K562 (cell line): Measurements from ENCODE around the gene CARMIL3. TPM values are rescaled to one million over a fixed set of nuclear protein-coding genes. Genes with fewer than 3 reads are reported as not detected.

ENCODE experiments used
- CBFA2T2 ChIP-seq: fragments of 450-650 bp; conservative IDR thresholded peaks from 2 replicates; pipeline ENCODE4 v1.6.1; 2017; ENCODE audit warnings: mild to moderate bottlenecking
- CBX1 ChIP-seq: sonication (generic); IDR thresholded peaks from 2 replicates; pipeline ENCODE4 v1.6.1; 2016; ENCODE audit warnings: antibody characterized with exemption, low read depth, mild to moderate bottlenecking
- CHD4 ChIP-seq: fragments of 200-600 bp; sonication (generic); IDR thresholded peaks from 3 replicates; pipeline ENCODE4 v1.6.1; 2012; ENCODE audit warnings: low read depth, mild to moderate bottlenecking, mixed read lengths, low read length, inconsistent platforms; ENCODE audit not compliant: insufficient read depth, insufficient replicate concordance, poor library complexity, severe bottlenecking
- FOXP1 ChIP-seq: sonication (generic); formaldehyde crosslinking; IDR thresholded peaks from 2 replicates; pipeline ENCODE4 v1.8.0; 2022; ENCODE audit warnings: mild to moderate bottlenecking, missing genetic modification reagents
- HOXB6 ChIP-seq: fragments of 250-450 bp; sonication (Bioruptor Pico); IDR thresholded peaks from 2 replicates; pipeline ENCODE4 v1.5.1; 2022; ENCODE audit warnings: mild to moderate bottlenecking, borderline replicate concordance
- MED1 ChIP-seq: sonication (generic); formaldehyde crosslinking; IDR thresholded peaks from 2 replicates; pipeline ENCODE4 v1.8.1; 2023; ENCODE audit warnings: missing genetic modification reagents, borderline replicate concordance
- MEF2D ChIP-seq: conservative IDR thresholded peaks from 2 replicates; pipeline ENCODE4 v1.6.1; 2016; ENCODE audit warnings: low read depth, missing genetic modification characterization, missing compliant biosample characterization
- PHF21A ChIP-seq: fragments of 450-650 bp; IDR thresholded peaks from 2 replicates; pipeline ENCODE4 v1.6.1; 2017; ENCODE audit warnings: low read depth, borderline replicate concordance
- POU5F1 ChIP-seq: fragments of 150-350 bp; IDR thresholded peaks from 2 replicates; pipeline ENCODE4 v1.6.1; 2014; ENCODE audit warnings: borderline replicate concordance, low read length, low read depth, mild to moderate bottlenecking; ENCODE audit not compliant: partially characterized antibody
- RBM14 ChIP-seq: fragments of 200-400 bp; formaldehyde crosslinking; IDR thresholded peaks from 2 replicates; pipeline ENCODE4 v1.6.1; 2018; ENCODE audit warnings: low read depth, mild to moderate bottlenecking, low read length, moderate library complexity, borderline replicate concordance; ENCODE audit not compliant: insufficient read depth
- RBM25 ChIP-seq: fragments of 200-400 bp; formaldehyde crosslinking; IDR thresholded peaks from 2 replicates; pipeline ENCODE4 v1.6.1; 2018; ENCODE audit warnings: low read length, low read depth, moderate library complexity; ENCODE audit not compliant: severe bottlenecking
- SAFB ChIP-seq: fragments of 200-400 bp; formaldehyde crosslinking; IDR thresholded peaks from 2 replicates; pipeline ENCODE4 v1.6.1; 2017; ENCODE audit warnings: low read depth, low read length, borderline replicate concordance
- SNIP1 ChIP-seq: fragments of 450-650 bp; IDR thresholded peaks from 2 replicates; pipeline ENCODE4 v1.7.1; 2017; ENCODE audit warnings: low read depth, mild to moderate bottlenecking
- STAG1 ChIP-seq: sonication (generic); formaldehyde crosslinking; IDR thresholded peaks from 2 replicates; pipeline ENCODE4 v1.5.0; 2020; ENCODE audit warnings: missing genetic modification reagents, borderline replicate concordance
- TCF15 ChIP-seq: fragments of 250-450 bp; sonication (Bioruptor Pico); IDR thresholded peaks from 2 replicates; pipeline ENCODE4 v1.8.0; 2022; ENCODE audit warnings: moderate library complexity, mild to moderate bottlenecking, inconsistent platforms
- ZBTB34 ChIP-seq: fragments of 250-450 bp; sonication (Bioruptor Pico); IDR thresholded peaks from 2 replicates; pipeline ENCODE4 v1.8.0; 2021; ENCODE audit warnings: mild to moderate bottlenecking, moderate library complexity
- ZNF436 ChIP-seq: fragments of 250-450, 450-650 bp; sonication (Bioruptor Pico); formaldehyde crosslinking; IDR thresholded peaks from 2 replicates; pipeline ENCODE4 v1.7.0; 2020; ENCODE audit warnings: mild to moderate bottlenecking
- ZNF518B ChIP-seq: fragments of 250-450 bp; sonication (Bioruptor Pico); IDR thresholded peaks from 2 replicates; pipeline ENCODE4 v1.5.0; 2021; ENCODE audit warnings: mild to moderate bottlenecking, moderate library complexity
- ZNF639 ChIP-seq, 2 experiments: fragments of 200-800 bp in 1 of 2; sonication (Bioruptor generic) in 1 of 2; sonication (generic) in 1 of 2; formaldehyde crosslinking in 1 of 2; IDR thresholded peaks in 1 of 2; conservative IDR thresholded peaks in 1 of 2; 2 replicates each; pipeline versions ENCODE4 v1.5.0 to v1.6.1; 2016 to 2020; ENCODE audit warnings: missing compliant biosample characterization in 1 of 2, missing genetic modification characterization in 1 of 2, missing genetic modification reagents in 1 of 2
- ZNF699 ChIP-seq: fragments of 250-450 bp; sonication (Bioruptor Pico); IDR thresholded peaks from 2 replicates; pipeline ENCODE4 v1.8.0; 2021; ENCODE audit warnings: mild to moderate bottlenecking, moderate library complexity; ENCODE audit not compliant: insufficient replicate concordance
- polyA plus RNA-seq, 8 experiments: library from polyadenylated mRNA; depleted of rRNA in 4 of 8; stranded (reverse) in 5 of 8; unstranded in 3 of 8; fragments of >200 nt; fragmentation: Nextera tagmentation in 2 of 8; fragmentation: Illumina TruSeq in 1 of 8; extraction: Ambion mirVana in 2 of 8; extraction: Trizol in 1 of 8; gene quantifications; 2 replicates each; pipeline versions ENCODE4 v1.2.1 to v1.2.3, GENCODE V29; 2011 to 2014; ENCODE audit warnings: inconsistent platforms in 1 of 8, missing spikeins in 1 of 8
- total RNA-seq, 7 experiments: library from RNA; depleted of rRNA in 6 of 7; stranded (reverse); fragments of >200 nt in 6 of 7; fragmentation: Illumina TruSeq in 2 of 7; extraction: Trizol in 2 of 7; gene quantifications; 2 replicates each; pipeline versions ENCODE4 v1.2.1 to v1.2.3, GENCODE V29; 2011 to 2021; ENCODE audit warnings: low replicate concordance in 1 of 7

CARMIL3 gene
- total and polyA plus RNA-seq, 9 of the 15 experiments (the other 6 are each of a cell fraction or from before 2014, with no cell fraction given), result 0.01 to 0.11 (median 0.05) TPM; not detected in 5

GRCh38 chr14:24113801-24114531 is 62.2 kb downstream of the CARMIL3 start (continued):
- TF ChIP-seq ZNF699 (CRISPR knock-in tag) (no peak), ZBTB34 (no peak), CBFA2T2 (no peak), SNIP1 (no peak), PHF21A (no peak), SAFB (no peak), MEF2D (tag) (no peak), CHD4 (no peak), RBM25 (no peak), CBX1 (no peak; the same call in 1 of the 2 replicates), ZNF639 (CRISPR knock-in tag; conservative IDR thresholded peaks at IDR 0.05 in 1 of 2, IDR thresholded peaks at IDR 0.05 in 1 of 2) (peak in 1 of 2 experiments; percentile 90; a peak in 2 of 4 replicates), POU5F1 (no peak), ZNF518B (CRISPR knock-in tag) (no peak), STAG1 (no peak), TCF15 (CRISPR knock-in tag) (no peak), ZNF436 (CRISPR knock-in tag) (no peak), FOXP1 (no peak), MED1 (no peak), RBM14 (no peak), HOXB6 (CRISPR knock-in tag) (no peak)
